ENCODE measurements around the gene CAST.
"Not testable (repeated sequence)": the region's sequence is repeated elsewhere in the genome, so short reads cannot be mapped to it uniquely, and the experiment has no call there.

CAST gene

GRCh38 chr5:96785326-96786109 is 123.3 kb downstream of the CAST start:
- DNase-seq, result no peak

- no peak for DNase-seq
Measured at GRCh38 chr5:96788112-96788749, 126.1 kb downstream of the CAST start.

- DNase-seq, result no peak
Measured at GRCh38 chr5:96789794-96790330, 127.7 kb downstream of the CAST start.

- peak; percentile 53 for DNase-seq
Measured at GRCh38 chr5:96790961-96791504, 128.9 kb downstream of the CAST start.

- DNase-seq, result no peak
Measured at GRCh38 chr5:96794757-96795156, 132.6 kb downstream of the CAST start.

GRCh38 chr5:96795626-96796025 is 133.4 kb downstream of the CAST start:
- no peak for DNase-seq

- DNase-seq, result no peak
Measured at GRCh38 chr5:96796434-96796833, 134.3 kb downstream of the CAST start.

- not testable (repeated sequence) for DNase-seq
Measured at GRCh38 chr5:96801718-96802117, 139.5 kb downstream of the CAST start.

GRCh38 chr5:96807075-96807654 is 145.0 kb downstream of the CAST start:
- DNase-seq, result peak; percentile 73

- no peak for DNase-seq
Measured at GRCh38 chr5:96808541-96808828, 146.3 kb downstream of the CAST start.

GRCh38 chr5:96808868-96809558 is 146.8 kb downstream of the CAST start:
- no peak for DNase-seq

- DNase-seq, result no peak
Measured at GRCh38 chr5:96809921-96810320, 147.7 kb downstream of the CAST start.

GRCh38 chr5:96812851-96813250 is 150.7 kb downstream of the CAST start:
- DNase-seq, result no peak

- no peak for DNase-seq
Measured at GRCh38 chr5:96814041-96814440, 151.9 kb downstream of the CAST start.

- DNase-seq, result no peak
Measured at GRCh38 chr5:96816411-96816939, 154.3 kb downstream of the CAST start.

- no peak for DNase-seq
Measured at GRCh38 chr5:96816991-96817390, 154.8 kb downstream of the CAST start.

GRCh38 chr5:96817506-96817905 is 155.3 kb downstream of the CAST start:
- DNase-seq, result no peak

- DNase-seq, result no peak
Measured at GRCh38 chr5:96818125-96818788, 156.1 kb downstream of the CAST start.

GRCh38 chr5:96819806-96820205 is 157.6 kb downstream of the CAST start:
- DNase-seq, result no peak

- DNase-seq, result peak; percentile 67
Measured at GRCh38 chr5:96821260-96821916, 159.2 kb downstream of the CAST start.

GRCh38 chr5:96822686-96823459 is 160.7 kb downstream of the CAST start:
- no peak for DNase-seq
